ENCODE results near the gene MIOX.

Gene MIOX

GRCh38 chr22:50529897-50530579 is 43.4 kb downstream of the MIOX start, which contains the start of gene TYMP:
TSS of gene TYMP (minus strand) at chr22:50530012. CDS start at chr22:50529709, 303 bp downstream.
- peak; percentile 85 for DNase-seq (ENCODE audit: low spot score)

- no peak for DNase-seq (ENCODE audit: low spot score)
These were observed 43.9 kb downstream of the MIOX start for GRCh38 chr22:50530580-50530876.

- peak; percentile 75 for DNase-seq (ENCODE audit: low spot score)
These were observed 44.4 kb downstream of the MIOX start for GRCh38 chr22:50530877-50531545.

GRCh38 chr22:50531546-50531961 is 44.9 kb downstream of the MIOX start:
- DNase-seq (ENCODE audit: low spot score) = peak; percentile 70

- DNase-seq (ENCODE audit: low spot score) = no peak
These were observed 45.5 kb downstream of the MIOX start for GRCh38 chr22:50531962-50532674.

GRCh38 chr22:50532824-50533796 is 46.5 kb downstream of the MIOX start:
- DNase-seq (ENCODE audit: low spot score) = no peak

GRCh38 chr22:50533856-50534711 is 47.4 kb downstream of the MIOX start:
- peak; percentile 5 for DNase-seq (ENCODE audit: low spot score)

GRCh38 chr22:50535113-50535512 is 48.5 kb downstream of the MIOX start:
- DNase-seq (ENCODE audit: low spot score) = peak; percentile 5

GRCh38 chr22:50536226-50536625 is 49.6 kb downstream of the MIOX start:
- DNase-seq (ENCODE audit: low spot score) = no peak

- DNase-seq (ENCODE audit: low spot score) = no peak
These were observed 51.1 kb downstream of the MIOX start for GRCh38 chr22:50537765-50538164.
